ENCODE data around the gene FAM216B.

- no peak for TF ChIP-seq CTCF (conservative IDR thresholded peaks at IDR 0.05; ENCODE audit: low read length)
- no peak for TF ChIP-seq EZH2phosphoT487 (IDR thresholded peaks at IDR 0.05; ENCODE audit: borderline replicate concordance, low read depth, low read length)
Measured at GRCh38 chr13:42766016-42766415, 15.4 kb upstream of the FAM216B start.
